MV-4-11 (cell line): ENCODE data around the gene KDM3B.
"Not testable (repeated sequence)": the region's sequence is repeated elsewhere in the genome, so short reads cannot be mapped to it uniquely, and the experiment has no call there.

Experiments
- DNase-seq: peaks from one replicate; lab custom pipeline; 2025; lab: John Stamatoyannopoulos, UW

The KDM3B gene

DNA sequence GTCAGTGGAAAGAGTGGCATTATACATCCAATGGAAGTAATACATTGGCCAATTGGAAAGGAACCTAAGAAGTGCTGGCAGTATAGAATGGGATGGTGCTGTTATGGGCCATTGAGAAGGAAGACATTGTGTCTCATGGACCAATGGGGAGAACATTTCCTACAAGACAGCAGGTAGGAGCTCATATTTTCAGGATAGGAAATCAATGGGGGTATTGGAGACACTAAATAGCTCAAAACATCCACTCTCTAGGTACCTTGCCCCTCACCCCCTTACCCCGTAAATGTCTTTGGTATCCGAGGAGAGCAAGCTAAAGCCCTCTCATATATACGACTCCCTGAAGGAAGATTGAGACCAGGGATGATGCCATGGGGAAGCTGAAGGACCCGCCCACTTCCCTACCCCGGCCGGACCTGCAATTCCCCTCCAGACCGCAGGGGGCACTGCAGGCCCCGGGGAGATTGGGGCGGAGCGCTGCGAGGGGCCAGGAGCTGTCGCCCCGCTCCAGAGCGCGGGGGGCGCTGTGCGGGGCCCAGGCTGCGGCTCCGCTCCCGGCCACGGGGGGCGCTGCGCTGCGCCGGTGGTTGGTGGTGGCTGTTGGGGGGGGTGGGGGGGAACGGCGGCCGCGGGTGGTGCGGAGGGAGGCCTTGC lies at the start of gene KDM3B:
TSS of gene KDM3B (plus strand) at position 615 of the 651 bp plus-strand sequence. CDS start 111 bp downstream, outside the sequence.
- DNase-seq: peak; percentile 77

DNA sequence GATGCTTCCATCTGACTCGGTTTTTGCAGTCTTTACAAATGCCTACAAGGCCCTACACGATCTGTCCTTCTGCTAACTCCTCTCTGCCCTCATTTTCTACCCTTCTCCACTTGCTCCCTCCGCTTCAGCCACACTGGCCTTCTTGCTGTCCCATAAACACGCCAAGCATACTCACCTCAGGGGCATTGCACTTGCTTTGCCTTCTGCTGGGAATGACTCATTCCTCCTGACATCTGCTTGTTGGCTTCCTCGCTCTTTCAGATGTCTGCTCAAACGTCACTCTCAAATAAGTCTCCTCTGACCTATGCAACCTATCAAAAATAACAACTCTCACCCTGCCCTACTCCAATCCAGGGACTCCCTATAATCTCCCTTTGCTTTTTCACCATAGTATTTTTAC lies 49.1 kb upstream of the KDM3B start:
- DNase-seq: no peak

GRCh38 chr5:138305797-138306196 lies 46.7 kb upstream of the KDM3B start:
- DNase-seq: no peak

- DNase-seq: no peak
Measured at GRCh38 chr5:138315751-138316278, 36.7 kb upstream of the KDM3B start.

- DNase-seq: no peak
Measured at GRCh38 chr5:138316355-138316754, 36.1 kb upstream of the KDM3B start.

- DNase-seq: not testable (repeated sequence)
Measured at GRCh38 chr5:138318211-138318610, 34.3 kb upstream of the KDM3B start.

GRCh38 chr5:138330813-138331448 lies 21.6 kb upstream of the KDM3B start:
- DNase-seq: no peak

GRCh38 chr5:138331449-138332368 lies 20.8 kb upstream of the KDM3B start, which contains the start of gene CDC25C:
Gene CDC25C, minus strand, starts transcription at chr5:138331804. Its CDS starts 624 bp downstream, at chr5:138331180.
- DNase-seq: peak; percentile 99

- DNase-seq: no peak
Measured at GRCh38 chr5:138334867-138335447, 17.5 kb upstream of the KDM3B start.

GRCh38 chr5:138336952-138337684 lies 15.4 kb upstream of the KDM3B start:
- DNase-seq: peak; percentile 81

DNA sequence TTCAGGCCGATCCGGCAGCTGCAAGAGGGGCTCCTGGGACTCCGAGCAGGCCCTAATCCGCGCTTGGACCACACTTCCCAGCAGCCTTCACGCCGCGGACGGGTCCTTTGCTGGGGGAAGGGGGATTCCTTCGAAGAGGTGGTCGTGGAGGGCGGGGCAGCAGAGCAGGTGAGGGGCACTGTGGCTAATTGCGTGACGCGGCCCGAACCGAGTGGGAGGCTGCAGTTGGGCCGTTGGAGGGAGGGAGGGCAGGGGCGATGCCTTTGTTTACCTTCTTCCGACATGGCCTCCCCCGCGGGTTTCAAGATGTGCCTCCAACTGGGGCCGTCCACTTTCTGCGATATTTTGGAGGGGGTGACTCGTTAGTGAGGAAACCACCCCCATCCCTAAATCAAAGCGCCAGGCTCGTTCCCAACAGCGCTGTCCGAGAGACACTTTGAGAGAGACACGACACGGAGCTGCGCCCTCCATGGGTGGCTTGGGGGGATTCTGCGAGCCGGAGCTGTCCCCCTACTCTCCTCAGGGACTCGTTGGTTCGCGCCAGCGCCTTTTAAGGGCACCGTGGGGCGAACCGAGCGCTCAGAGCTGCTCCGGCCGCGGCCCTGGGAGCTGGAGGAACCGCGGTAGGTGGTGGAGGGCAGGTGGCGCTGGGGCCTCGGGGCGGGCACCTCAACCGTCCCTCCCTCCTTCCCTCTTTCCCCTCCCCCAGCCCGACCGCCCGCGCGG lies 14.6 kb upstream of the KDM3B start, which contains the start of gene FAM53C:
TSS of gene FAM53C (plus strand) at position 582 of the 726 bp plus-strand sequence. CDS start 3,070 bp downstream, outside the sequence.
- peak; percentile 84 for DNase-seq

DNA sequence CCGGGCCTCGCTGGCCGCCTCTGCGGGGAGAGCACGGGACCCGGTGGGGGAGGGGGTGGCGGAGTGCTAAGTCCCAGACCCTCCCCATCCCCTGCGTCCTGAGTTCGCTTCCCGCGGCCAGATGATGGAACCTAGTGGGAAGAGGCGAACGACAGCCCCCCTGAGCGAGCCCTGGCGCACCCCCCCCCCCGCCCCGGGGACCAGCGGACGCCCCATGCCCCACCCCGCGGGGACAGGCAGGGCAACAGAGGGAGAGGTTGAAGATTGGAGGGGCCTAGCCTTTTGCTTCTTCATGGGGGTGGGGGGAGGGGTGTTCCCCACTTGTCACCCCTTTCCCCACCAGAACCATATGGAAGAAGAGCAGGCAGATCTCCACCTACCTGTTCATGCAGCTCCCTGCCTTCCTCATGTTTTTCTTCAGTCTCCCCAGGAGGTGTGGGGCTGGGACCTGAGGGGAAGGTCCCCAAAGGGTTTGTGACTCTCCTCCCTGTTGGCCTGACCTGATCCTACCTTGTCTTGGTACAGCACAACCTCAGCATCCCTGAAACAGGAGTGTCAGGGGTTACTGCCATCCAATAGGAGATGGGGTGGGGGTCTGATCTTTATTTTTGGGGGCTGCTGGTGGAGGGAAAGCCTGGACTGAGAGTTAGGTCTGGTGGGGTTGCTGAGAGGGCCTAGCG lies 13.9 kb upstream of the KDM3B start:
- no peak for DNase-seq

DNA sequence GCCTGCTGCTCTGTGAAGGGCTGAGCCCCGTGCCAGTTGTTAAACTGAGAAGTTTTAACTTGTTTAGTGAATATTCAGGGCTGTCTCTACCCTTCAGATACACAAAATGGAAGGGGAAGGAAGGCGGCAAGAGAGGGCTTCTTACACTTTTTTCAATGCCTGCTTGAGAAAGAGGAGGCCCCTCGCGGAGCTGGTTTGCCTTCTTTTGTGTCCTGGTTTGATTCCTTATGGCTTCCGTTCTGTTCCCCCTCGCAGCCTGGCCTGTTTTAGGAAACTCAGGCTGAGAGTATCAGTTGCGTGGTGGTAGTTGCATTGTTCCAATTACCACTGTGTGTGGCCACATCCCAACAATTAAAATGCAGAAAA lies 13.4 kb upstream of the KDM3B start:
- DNase-seq: no peak

- DNase-seq: peak; percentile 69
Measured at GRCh38 chr5:138339464-138339863, 13.0 kb upstream of the KDM3B start.

DNA sequence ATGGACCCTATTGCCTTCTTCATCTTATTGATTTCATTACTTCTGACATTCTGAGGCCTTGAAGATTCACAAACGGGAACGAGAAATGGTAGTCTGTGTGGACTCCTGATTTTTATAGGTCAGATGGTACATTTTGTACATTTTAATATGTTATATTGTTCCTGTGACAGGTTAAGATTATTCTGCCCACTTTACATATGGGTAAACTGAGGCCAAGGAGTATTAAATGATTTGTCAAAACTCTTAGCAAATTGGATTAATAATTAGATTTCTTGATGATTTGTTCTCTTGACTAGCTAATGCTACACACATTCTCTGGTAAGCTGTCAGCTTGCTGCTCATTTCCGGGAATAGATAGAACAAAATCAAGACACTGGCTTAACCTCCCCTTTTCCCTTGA lies 12.5 kb upstream of the KDM3B start:
- no peak for DNase-seq

- DNase-seq: no peak
Measured at GRCh38 chr5:138344887-138345622, 7.4 kb upstream of the KDM3B start.

DNA sequence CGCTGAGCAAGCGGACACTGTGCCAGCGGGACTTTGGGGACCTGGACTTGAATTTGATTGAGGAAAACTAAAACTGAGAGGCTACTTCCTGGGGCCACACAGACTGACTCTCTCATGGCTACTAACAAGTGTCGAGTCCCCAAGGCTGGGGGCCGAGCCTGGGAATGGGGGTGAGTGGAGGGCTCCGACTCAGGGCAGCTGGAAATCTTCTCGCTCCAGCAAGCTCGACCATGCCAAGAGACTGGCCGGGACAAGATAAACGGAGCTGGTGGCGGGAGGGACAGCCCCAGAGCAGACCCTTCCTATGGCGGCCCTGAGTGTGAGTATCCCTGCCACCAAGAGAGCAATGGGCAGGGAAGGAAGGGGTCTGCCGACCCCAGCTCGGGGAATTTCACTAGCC lies 5.6 kb upstream of the KDM3B start:
- DNase-seq: no peak

DNA sequence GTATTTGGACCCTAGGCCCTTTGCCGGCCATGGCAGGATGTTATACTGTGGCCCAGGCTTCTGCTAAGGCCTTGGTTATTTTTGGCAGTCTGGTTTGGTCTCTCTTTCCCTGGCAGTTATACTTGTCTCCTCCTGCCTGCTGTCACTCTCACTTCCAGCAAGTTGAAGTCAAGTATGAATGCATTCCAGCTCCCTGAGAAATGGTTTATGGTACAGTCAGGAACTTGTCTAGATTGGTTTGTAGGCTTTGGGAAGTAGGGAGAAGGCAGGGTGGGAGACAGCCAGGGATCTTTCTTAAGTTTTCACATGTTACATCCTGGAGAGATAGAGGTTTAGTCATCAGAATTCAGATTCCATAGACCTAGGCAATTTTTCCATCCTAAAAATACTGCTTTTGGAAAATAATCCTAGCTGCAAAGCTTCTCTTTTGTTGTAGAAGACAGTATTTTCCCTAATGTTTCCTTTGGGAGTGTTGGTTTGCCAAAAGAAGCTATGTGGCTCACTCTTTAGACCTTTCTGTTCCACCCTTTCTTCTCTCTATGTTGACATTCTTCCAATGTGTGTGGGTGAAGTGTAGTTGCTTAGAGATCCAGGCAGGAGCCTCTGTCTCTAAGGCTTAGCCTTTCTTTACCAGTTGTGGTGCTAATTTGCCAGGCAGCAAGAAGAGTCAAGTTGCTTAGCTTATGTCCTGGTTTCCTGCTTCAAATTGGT lies 2.5 kb upstream of the KDM3B start:
- peak; percentile 12 for DNase-seq

DNA sequence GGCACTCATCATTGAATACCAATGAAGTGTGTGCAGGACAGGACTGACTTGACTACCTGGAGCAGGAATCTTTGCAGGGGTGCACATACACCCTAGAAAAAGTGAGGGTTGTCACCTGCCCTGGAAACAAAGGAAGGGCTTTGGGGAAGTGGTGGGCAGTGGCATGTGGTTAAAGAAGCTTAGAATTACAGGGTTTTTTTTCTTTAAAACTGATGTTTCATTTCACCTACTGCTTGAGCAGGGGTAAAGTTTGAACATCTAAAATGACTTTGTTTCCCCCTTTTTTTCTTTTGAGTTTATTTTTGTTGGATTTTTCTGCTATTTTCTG lies 2.0 kb upstream of the KDM3B start:
- DNase-seq: peak; percentile 23
